Liver (tissue), 9 donors: ENCODE results near the gene LNX2. TPM values are rescaled to one million over a fixed set of nuclear protein-coding genes. Genes with fewer than 3 reads are reported as not detected.

Experiments used
- DNase-seq: peaks from one replicate; pipeline ENCODE4 v3.0.0-alpha.2; 2017; ENCODE audit warnings: low spot score
- H3K27ac ChIP-seq, 2 donors: one replicate each; pipeline ENCODE4 v1.7.0; 2013; ENCODE audit warnings: inconsistent platforms in 2 of 2, low read length in 2 of 2, control low read depth in 1 of 2, low read depth in 1 of 2, mild to moderate bottlenecking in 1 of 2
- H3K27me3 ChIP-seq, 4 donors: one replicate each; pipeline versions ENCODE4 v1.6.1 to v1.7.0; 2013; ENCODE audit warnings: low read length in 3 of 4, inconsistent platforms in 1 of 4, mild to moderate bottlenecking in 1 of 4, moderate library complexity in 1 of 4; ENCODE audit not compliant: control insufficient read depth in 4 of 4, insufficient read depth in 4 of 4
- H3K36me3 ChIP-seq, 4 donors: one replicate each; pipeline versions ENCODE4 v1.6.1 to v1.7.0; 2013; ENCODE audit warnings: low read length in 3 of 4, mild to moderate bottlenecking in 3 of 4, low read depth in 1 of 4, moderate library complexity in 1 of 4; ENCODE audit not compliant: control insufficient read depth in 4 of 4, insufficient read depth in 3 of 4
- H3K4me1 ChIP-seq, 4 donors: one replicate each; pipeline versions ENCODE4 v1.6.1 to v1.7.0; 2013; ENCODE audit warnings: low read length in 3 of 4, mild to moderate bottlenecking in 3 of 4, moderate library complexity in 1 of 4; ENCODE audit not compliant: control insufficient read depth in 4 of 4, insufficient read depth in 4 of 4
- H3K4me3 ChIP-seq, 3 donors: one replicate each; pipeline versions ENCODE4 v1.6.1 to v1.7.0; 2013; ENCODE audit warnings: low read length in 3 of 3, control low read depth in 1 of 3, low read depth in 1 of 3, mild to moderate bottlenecking in 1 of 3
- H3K9ac ChIP-seq, 2 donors: one replicate each; pipeline ENCODE4 v1.7.0; 2013; ENCODE audit warnings: low read length in 2 of 2, mild to moderate bottlenecking in 2 of 2, moderate library complexity in 2 of 2, control low read depth in 1 of 2, low read depth in 1 of 2
- H3K9me3 ChIP-seq, 4 donors: one replicate each; pipeline versions ENCODE4 v1.6.1 to v1.7.0; 2013; ENCODE audit warnings: low read length in 3 of 4; ENCODE audit not compliant: control insufficient read depth in 4 of 4
- EGR1 ChIP-seq, 2 donors: IDR thresholded peaks; 2 replicates each; pipeline ENCODE4 v1.6.1; 2016 to 2018; ENCODE audit warnings: antibody characterized with exemption in 2 of 2, low read depth in 2 of 2
- FOXA1 ChIP-seq: IDR thresholded peaks from 2 replicates; pipeline ENCODE4 v1.6.1; 2016; ENCODE audit warnings: antibody characterized with exemption
- GABPA ChIP-seq, 2 donors: IDR thresholded peaks in 1 of 2; conservative IDR thresholded peaks in 1 of 2; 2 replicates each; pipeline ENCODE4 v1.6.1; 2016; ENCODE audit warnings: antibody characterized with exemption in 2 of 2, mild to moderate bottlenecking in 1 of 2, moderate library complexity in 1 of 2
- HNF4A ChIP-seq, 2 donors: conservative IDR thresholded peaks; 2 replicates each; pipeline ENCODE4 v1.6.1; 2016; ENCODE audit warnings: antibody characterized with exemption in 2 of 2, mild to moderate bottlenecking in 2 of 2
- HNF4G ChIP-seq: IDR thresholded peaks from 2 replicates; pipeline ENCODE4 v1.6.1; 2016; ENCODE audit warnings: antibody characterized with exemption
- JUND ChIP-seq, 2 donors: IDR thresholded peaks; 2 replicates each; pipeline ENCODE4 v1.6.1; 2016; ENCODE audit warnings: antibody characterized with exemption in 2 of 2
- NR2F2 ChIP-seq: IDR thresholded peaks from 2 replicates; pipeline ENCODE4 v1.6.1; 2016; ENCODE audit warnings: antibody characterized with exemption
- RAD21 ChIP-seq, 2 donors: IDR thresholded peaks; 2 replicates each; pipeline ENCODE4 v1.6.1; 2016; ENCODE audit warnings: antibody characterized with exemption in 2 of 2, mild to moderate bottlenecking in 2 of 2
- REST ChIP-seq: IDR thresholded peaks from 2 replicates; pipeline ENCODE4 v1.6.1; 2016; ENCODE audit warnings: antibody characterized with exemption, mild to moderate bottlenecking
- RXRA ChIP-seq, 2 donors: IDR thresholded peaks; 2 replicates each; pipeline ENCODE4 v1.6.1; 2017 to 2018; ENCODE audit warnings: antibody characterized with exemption in 2 of 2, mild to moderate bottlenecking in 1 of 2
- SP1 ChIP-seq: IDR thresholded peaks from 2 replicates; pipeline ENCODE4 v1.6.1; 2018; ENCODE audit warnings: antibody characterized with exemption, mild to moderate bottlenecking
- TAF1 ChIP-seq: conservative IDR thresholded peaks from 2 replicates; pipeline ENCODE4 v1.6.1; 2016; ENCODE audit warnings: antibody characterized with exemption, mild to moderate bottlenecking
- YY1 ChIP-seq: IDR thresholded peaks from 2 replicates; pipeline ENCODE4 v1.6.1; 2016; ENCODE audit warnings: antibody characterized with exemption, mild to moderate bottlenecking
- ZBTB33 ChIP-seq: IDR thresholded peaks from 2 replicates; pipeline ENCODE4 v1.6.1; 2016; ENCODE audit warnings: antibody characterized with exemption
- WGBS: extraction: QIAGEN DNeasy Blood & Tissue Kit; methylation state at CpG from one replicate; pipeline ENCODE4 v1.1.7; 2013; 5-methylcytosine and 5-hydroxymethylcytosine counted together
- polyA plus RNA-seq, 2 donors: library from polyadenylated mRNA; stranded (reverse) in 1 of 2; unstranded in 1 of 2; fragments of 200-250 nt in 1 of 2; fragments of >200 nt in 1 of 2; fragmentation: Nextera tagmentation in 1 of 2; extraction: Ambion mirVana in 1 of 2; gene quantifications; one replicate each; pipeline versions ENCODE4 v1.2.1 to v1.2.3, GENCODE V29; 2013 to 2015
- total RNA-seq, 2 donors: library from RNA; depleted of rRNA; stranded (reverse); fragments of >200 nt; gene quantifications; one replicate each; pipeline ENCODE4 v1.2.3, GENCODE V29; 2014
- TF ChIP-seq, protein P1 (sequence below): fragments of 150-350 bp; IDR thresholded peaks from 2 replicates; pipeline ENCODE4 v1.5.1; 2017; ENCODE audit warnings: improper control_type of control experiment, low read depth, low read length; ENCODE audit not compliant: missing input control
- TF ChIP-seq, protein P2 (sequence below): IDR thresholded peaks from 2 replicates; pipeline ENCODE4 v1.6.1; 2016; ENCODE audit warnings: antibody characterized with exemption
- TF ChIP-seq, protein P3 (sequence below): IDR thresholded peaks from 2 replicates; pipeline ENCODE4 v1.6.1; 2016; ENCODE audit warnings: antibody characterized with exemption
- donor health status: healthy.
- donor health status: healthy.
- donor health status: healthy.
- donor health status: healthy.
- donor health status: healthy.

Gene LNX2
- total and polyA plus RNA-seq, 4 donors, result 6.2 to 25.9 (median 13.3) TPM

DNA sequence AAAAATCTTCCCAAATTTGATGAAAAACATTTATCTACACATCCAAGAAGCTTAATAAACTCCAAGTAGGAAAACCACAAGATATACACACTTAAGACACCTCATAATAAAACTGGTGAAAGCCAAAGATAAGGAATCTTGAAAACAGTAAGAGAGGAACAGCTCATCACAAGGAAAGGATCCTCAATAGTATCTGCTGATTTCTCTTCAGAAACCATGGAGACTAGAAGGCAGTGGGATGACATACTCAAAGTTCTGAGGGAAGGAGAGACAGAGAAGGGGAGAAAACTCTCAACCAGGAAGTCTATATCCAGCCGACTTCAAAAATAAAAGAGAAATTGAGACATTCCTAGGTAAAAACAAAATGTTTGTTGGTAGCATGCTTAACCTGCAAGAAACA, 45.7 kb downstream of the LNX2 start:
- no peak overlapping the region for H3K9ac ChIP-seq
- H3K27me3 ChIP-seq, result no peaks in the 10 kb centered on the region
- no peaks in the 10 kb centered on the region for H3K9me3 ChIP-seq
- no peak overlapping the region for H3K27ac ChIP-seq
- H3K4me1 ChIP-seq, result peaks cover 0 to 5% (median 0%) of the 10 kb centered on the region in 4 donors
- no peak for DNase-seq
- no peak overlapping the region for H3K4me3 ChIP-seq
- whole genome bisulfite sequencing, result 100% methylated on average over 1 of the region's 1 CpG
- TF ChIP-seq HNF4G (no peak), ZBTB33 (no peak), GABPA (IDR thresholded peaks at IDR 0.05 in 1 of 2, conservative IDR thresholded peaks at IDR 0.05 in 1 of 2) (no peak), HNF4A (conservative IDR thresholded peaks at IDR 0.05) (no peak), TAF1 (no peak)
- H3K36me3 ChIP-seq, result peaks cover 0 to 4% (median 1%) of the 10 kb centered on the region in 4 donors

GRCh38 chr13:27573265-27573664, 47.1 kb downstream of the LNX2 start:
- Histone ChIP-seq H3K27me3 (no peaks in the 10 kb centered on the region), H3K4me3 (no peak overlapping the region), H3K36me3 (peaks cover under 1 to 11% (median 7%) of the 10 kb centered on the region in 4 donors), H3K27ac (no peak overlapping the region), H3K9ac (no peak overlapping the region), H3K9me3 (no peaks in the 10 kb centered on the region), H3K4me1 (peaks cover 0 to 5% (median 0%) of the 10 kb centered on the region in 4 donors)
- TF ChIP-seq EGR1 (IDR thresholded peaks at IDR 0.05; ENCODE audit: low read depth in 2 of 2) (no peak), TAF1 (no peak), GABPA (IDR thresholded peaks at IDR 0.05 in 1 of 2, conservative IDR thresholded peaks at IDR 0.05 in 1 of 2) (no peak), JUND (IDR thresholded peaks at IDR 0.05) (no peak), RAD21 (IDR thresholded peaks at IDR 0.05) (no peak), HNF4A (conservative IDR thresholded peaks at IDR 0.05) (no peak), REST (no peak), SP1 (no peak), HNF4G (no peak), FOXA1 (no peak), ZBTB33 (no peak), YY1 (no peak), RXRA (IDR thresholded peaks at IDR 0.05) (no peak), NR2F2 (no peak)
- TF ChIP-seq, protein P1, sequence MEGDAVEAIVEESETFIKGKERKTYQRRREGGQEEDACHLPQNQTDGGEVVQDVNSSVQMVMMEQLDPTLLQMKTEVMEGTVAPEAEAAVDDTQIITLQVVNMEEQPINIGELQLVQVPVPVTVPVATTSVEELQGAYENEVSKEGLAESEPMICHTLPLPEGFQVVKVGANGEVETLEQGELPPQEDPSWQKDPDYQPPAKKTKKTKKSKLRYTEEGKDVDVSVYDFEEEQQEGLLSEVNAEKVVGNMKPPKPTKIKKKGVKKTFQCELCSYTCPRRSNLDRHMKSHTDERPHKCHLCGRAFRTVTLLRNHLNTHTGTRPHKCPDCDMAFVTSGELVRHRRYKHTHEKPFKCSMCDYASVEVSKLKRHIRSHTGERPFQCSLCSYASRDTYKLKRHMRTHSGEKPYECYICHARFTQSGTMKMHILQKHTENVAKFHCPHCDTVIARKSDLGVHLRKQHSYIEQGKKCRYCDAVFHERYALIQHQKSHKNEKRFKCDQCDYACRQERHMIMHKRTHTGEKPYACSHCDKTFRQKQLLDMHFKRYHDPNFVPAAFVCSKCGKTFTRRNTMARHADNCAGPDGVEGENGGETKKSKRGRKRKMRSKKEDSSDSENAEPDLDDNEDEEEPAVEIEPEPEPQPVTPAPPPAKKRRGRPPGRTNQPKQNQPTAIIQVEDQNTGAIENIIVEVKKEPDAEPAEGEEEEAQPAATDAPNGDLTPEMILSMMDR, result no peak
- TF ChIP-seq, protein P2, sequence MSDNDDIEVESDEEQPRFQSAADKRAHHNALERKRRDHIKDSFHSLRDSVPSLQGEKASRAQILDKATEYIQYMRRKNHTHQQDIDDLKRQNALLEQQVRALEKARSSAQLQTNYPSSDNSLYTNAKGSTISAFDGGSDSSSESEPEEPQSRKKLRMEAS, result no peak
- TF ChIP-seq, protein P3, sequence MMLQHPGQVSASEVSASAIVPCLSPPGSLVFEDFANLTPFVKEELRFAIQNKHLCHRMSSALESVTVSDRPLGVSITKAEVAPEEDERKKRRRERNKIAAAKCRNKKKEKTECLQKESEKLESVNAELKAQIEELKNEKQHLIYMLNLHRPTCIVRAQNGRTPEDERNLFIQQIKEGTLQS, result no peak
- WGBS, result 81% methylated on average over 2 of the region's 2 CpGs
- DNase-seq, result no peak
